ENCODE results near the gene AGAP1. TPM values are rescaled to one million over a fixed set of nuclear protein-coding genes. Genes with fewer than 3 reads are reported as not detected.
A peak's percentile ranks its signal among the peaks of the same experiment; 100 is the strongest.

AGAP1 gene
- total RNA-seq, 2 donors from 2014 or later: 32.8 to 34.7 TPM

DNA sequence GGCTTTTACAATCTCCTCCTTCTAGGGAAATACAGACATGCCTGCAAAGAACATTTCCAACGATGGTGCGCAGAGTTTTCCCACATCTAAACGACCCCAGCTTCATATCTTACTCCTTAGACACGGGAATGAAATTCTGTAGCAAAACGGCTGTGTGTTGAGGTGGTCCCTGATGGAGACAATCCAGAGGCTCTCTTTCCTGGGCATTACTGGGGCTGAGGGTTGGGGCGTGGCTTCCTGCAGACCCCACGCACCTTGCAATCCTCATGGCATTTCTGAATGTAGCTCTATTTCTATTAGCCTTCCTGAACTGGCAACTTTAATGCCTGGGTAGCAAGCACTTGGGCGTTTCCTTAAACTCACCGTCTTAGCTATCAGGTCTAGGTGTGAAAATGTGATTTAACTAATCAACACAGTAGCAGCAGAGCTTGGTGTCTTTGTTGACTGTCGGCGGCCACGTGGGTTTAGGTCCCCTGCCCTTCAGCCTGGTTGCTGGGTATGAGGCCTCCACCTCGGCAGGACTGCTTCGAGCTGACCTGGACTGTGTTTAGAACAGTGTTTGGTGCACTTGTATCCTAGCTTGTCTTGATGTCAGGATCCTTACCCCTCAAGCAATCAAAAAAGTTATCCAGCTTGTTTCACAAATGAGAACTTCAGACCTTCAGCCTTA, 431.5 kb downstream of the AGAP1 start:
- Mint-ChIP-seq H3K36me3 (ENCODE audit: low read depth) (peaks cover under 1% of the 10 kb centered on the region), H3K4me3 (no peak overlapping the region), H3K4me1 (peaks cover 9% of the 10 kb centered on the region), H3K9me3 (no peaks in the 10 kb centered on the region), H3K27ac (no peak overlapping the region), H3K27me3 (ENCODE audit: insufficient read depth) (peaks cover 12% of the 10 kb centered on the region)
- Histone ChIP-seq H3K9me3 (ENCODE audit: control insufficient read depth, low read length) (no peaks in the 10 kb centered on the region), H3K36me3 (ENCODE audit: control insufficient read depth, insufficient read depth, low read length) (peaks cover 5% of the 10 kb centered on the region), H3K9ac (ENCODE audit: extremely low read depth, low read length, poor library complexity, severe bottlenecking) (no peak overlapping the region), H3K4me3 (ENCODE audit: low read length) (no peak overlapping the region), H3K27me3 (ENCODE audit: control insufficient read depth, insufficient read depth, low read length, poor library complexity, severe bottlenecking) (no peaks in the 10 kb centered on the region), H3K27ac (ENCODE audit: low read depth, low read length) (no peak overlapping the region), H3K4me1 (ENCODE audit: control insufficient read depth, insufficient read depth, low read length) (no peaks in the 10 kb centered on the region)
- WGBS, 2 experiments (ENCODE audit: insufficient coverage in 1 of 2, insufficient read length in 1 of 2): 85 to 95% methylated on average over 12 to 14 of the region's 14 CpGs
- TF ChIP-seq, protein P1, sequence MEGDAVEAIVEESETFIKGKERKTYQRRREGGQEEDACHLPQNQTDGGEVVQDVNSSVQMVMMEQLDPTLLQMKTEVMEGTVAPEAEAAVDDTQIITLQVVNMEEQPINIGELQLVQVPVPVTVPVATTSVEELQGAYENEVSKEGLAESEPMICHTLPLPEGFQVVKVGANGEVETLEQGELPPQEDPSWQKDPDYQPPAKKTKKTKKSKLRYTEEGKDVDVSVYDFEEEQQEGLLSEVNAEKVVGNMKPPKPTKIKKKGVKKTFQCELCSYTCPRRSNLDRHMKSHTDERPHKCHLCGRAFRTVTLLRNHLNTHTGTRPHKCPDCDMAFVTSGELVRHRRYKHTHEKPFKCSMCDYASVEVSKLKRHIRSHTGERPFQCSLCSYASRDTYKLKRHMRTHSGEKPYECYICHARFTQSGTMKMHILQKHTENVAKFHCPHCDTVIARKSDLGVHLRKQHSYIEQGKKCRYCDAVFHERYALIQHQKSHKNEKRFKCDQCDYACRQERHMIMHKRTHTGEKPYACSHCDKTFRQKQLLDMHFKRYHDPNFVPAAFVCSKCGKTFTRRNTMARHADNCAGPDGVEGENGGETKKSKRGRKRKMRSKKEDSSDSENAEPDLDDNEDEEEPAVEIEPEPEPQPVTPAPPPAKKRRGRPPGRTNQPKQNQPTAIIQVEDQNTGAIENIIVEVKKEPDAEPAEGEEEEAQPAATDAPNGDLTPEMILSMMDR (conservative IDR thresholded peaks at IDR 0.05): no peak
- peak; percentile 40 for DNase-seq

GRCh38 chr2:235926229-235926628, 432.4 kb downstream of the AGAP1 start:
- 90 to 98% methylated on average over 7 of the region's 7 CpGs for WGBS, 2 experiments (ENCODE audit: insufficient coverage in 1 of 2, insufficient read length in 1 of 2)
- Mint-ChIP-seq H3K4me3 (no peak overlapping the region), H3K36me3 (ENCODE audit: low read depth) (no peaks in the 10 kb centered on the region), H3K27ac (no peak overlapping the region), H3K27me3 (ENCODE audit: insufficient read depth) (peaks cover 12% of the 10 kb centered on the region), H3K9me3 (no peaks in the 10 kb centered on the region), H3K4me1 (peaks cover 9% of the 10 kb centered on the region)
- no peak for DNase-seq
- H3K27me3 ChIP-seq (ENCODE audit: control insufficient read depth, insufficient read depth, low read length, poor library complexity, severe bottlenecking): no peaks in the 10 kb centered on the region
- H3K27ac ChIP-seq (ENCODE audit: low read depth, low read length): no peak overlapping the region
- H3K4me1 ChIP-seq (ENCODE audit: control insufficient read depth, insufficient read depth, low read length): no peaks in the 10 kb centered on the region
- H3K36me3 ChIP-seq (ENCODE audit: control insufficient read depth, insufficient read depth, low read length): peaks cover 5% of the 10 kb centered on the region
- H3K9me3 ChIP-seq (ENCODE audit: control insufficient read depth, low read length): no peaks in the 10 kb centered on the region
- no peak overlapping the region for H3K4me3 ChIP-seq (ENCODE audit: low read length)
- no peak overlapping the region for H3K9ac ChIP-seq (ENCODE audit: extremely low read depth, low read length, poor library complexity, severe bottlenecking)
- TF ChIP-seq, protein P1 (conservative IDR thresholded peaks at IDR 0.05): no peak

DNA sequence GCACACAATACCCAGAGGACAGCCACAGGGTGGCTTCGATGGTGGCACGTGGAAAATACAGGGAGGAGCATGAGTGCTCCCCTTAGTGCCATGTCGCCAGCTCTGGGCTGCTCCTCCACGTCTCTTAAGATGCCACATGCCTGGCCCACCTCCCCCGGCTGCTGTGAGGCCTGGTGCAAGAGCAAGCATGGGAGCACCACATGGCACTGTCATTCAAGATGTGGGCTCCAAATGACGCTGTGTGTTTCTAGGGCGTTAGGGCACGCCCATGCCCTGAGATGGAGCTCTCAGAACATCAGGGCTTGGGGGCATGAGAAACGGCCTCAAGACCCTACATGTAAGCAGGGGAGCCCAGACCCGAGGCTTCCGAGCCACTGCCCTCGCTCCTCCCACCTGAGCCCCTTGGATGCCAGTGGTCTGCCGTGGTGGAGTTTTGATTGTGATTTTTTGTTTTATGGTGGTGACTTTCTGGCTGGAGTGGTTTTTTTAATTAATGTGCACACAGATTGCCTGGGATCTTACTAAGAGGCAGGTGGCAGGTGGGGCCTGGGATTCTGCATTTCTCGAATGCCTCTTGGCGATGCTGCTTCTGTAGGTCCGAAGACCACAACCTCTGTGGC, 435.0 kb downstream of the AGAP1 start:
- TF ChIP-seq, protein P1 (conservative IDR thresholded peaks at IDR 0.05): no peak
- WGBS, 2 experiments (ENCODE audit: insufficient coverage in 1 of 2, insufficient read length in 1 of 2): 94% methylated on average over 9 to 16 of the region's 16 CpGs
- Histone ChIP-seq H3K9ac (ENCODE audit: extremely low read depth, low read length, poor library complexity, severe bottlenecking) (no peak overlapping the region), H3K4me1 (ENCODE audit: control insufficient read depth, insufficient read depth, low read length) (no peaks in the 10 kb centered on the region), H3K9me3 (ENCODE audit: control insufficient read depth, low read length) (no peaks in the 10 kb centered on the region), H3K4me3 (ENCODE audit: low read length) (no peak overlapping the region), H3K27me3 (ENCODE audit: control insufficient read depth, insufficient read depth, low read length, poor library complexity, severe bottlenecking) (no peaks in the 10 kb centered on the region), H3K27ac (ENCODE audit: low read depth, low read length) (no peak overlapping the region), H3K36me3 (ENCODE audit: control insufficient read depth, insufficient read depth, low read length) (peaks cover 8% of the 10 kb centered on the region)
- H3K27me3 Mint-ChIP-seq (ENCODE audit: insufficient read depth): peaks cover 7% of the 10 kb centered on the region
- H3K27ac Mint-ChIP-seq: no peak overlapping the region
- no peak overlapping the region for H3K4me3 Mint-ChIP-seq
- peaks cover 9% of the 10 kb centered on the region for H3K4me1 Mint-ChIP-seq
- DNase-seq: peak; percentile 30
- H3K9me3 Mint-ChIP-seq: no peaks in the 10 kb centered on the region
- H3K36me3 Mint-ChIP-seq (ENCODE audit: low read depth): peaks cover 2% of the 10 kb centered on the region

All from endodermal cell (in vitro differentiated cells).